NCI-H524 (cell line): ENCODE measurements around the gene CHST8.
A peak's percentile ranks its signal among the peaks of the same experiment; 100 is the strongest.
"Not testable (repeated sequence)": the region's sequence is repeated elsewhere in the genome, so short reads cannot be mapped to it uniquely, and the experiment has no call there.

Source experiments
- DNase-seq, 2 experiments: peaks; one replicate each; lab custom pipeline; 2025; lab: John Stamatoyannopoulos, UW

Gene CHST8

DNA sequence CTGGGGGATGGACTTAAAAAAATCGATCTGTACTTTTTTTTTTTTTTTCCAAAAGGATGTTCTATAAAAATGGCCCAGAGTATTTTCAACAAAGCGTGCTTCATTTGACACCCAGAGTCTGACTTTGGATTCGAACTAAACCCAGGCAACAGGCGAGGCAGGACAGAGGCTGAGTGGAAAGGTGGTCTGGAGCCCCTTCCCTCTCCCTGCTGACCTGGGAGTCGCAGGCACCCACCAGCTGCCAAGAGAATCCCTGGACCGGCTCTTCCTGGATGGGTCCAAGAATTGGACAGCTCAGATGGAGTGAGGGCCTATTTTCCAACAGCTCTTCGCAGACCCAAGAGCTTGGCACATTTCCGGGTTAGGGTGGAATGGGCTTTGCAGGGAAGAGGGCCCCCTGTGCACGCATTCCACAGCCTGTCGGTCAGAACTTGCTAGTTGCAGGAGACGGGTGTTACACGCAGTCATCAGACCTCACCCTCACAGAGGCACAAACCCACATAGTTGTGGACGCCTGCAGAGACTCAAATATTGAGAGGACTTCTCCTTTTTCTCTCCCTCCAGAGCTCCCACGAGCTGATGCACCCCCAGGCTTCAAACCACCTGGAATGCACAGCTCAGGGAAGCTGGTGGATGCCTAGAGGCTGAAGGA is 190.1 kb downstream of the CHST8 start:
- DNase-seq: no peak

DNA sequence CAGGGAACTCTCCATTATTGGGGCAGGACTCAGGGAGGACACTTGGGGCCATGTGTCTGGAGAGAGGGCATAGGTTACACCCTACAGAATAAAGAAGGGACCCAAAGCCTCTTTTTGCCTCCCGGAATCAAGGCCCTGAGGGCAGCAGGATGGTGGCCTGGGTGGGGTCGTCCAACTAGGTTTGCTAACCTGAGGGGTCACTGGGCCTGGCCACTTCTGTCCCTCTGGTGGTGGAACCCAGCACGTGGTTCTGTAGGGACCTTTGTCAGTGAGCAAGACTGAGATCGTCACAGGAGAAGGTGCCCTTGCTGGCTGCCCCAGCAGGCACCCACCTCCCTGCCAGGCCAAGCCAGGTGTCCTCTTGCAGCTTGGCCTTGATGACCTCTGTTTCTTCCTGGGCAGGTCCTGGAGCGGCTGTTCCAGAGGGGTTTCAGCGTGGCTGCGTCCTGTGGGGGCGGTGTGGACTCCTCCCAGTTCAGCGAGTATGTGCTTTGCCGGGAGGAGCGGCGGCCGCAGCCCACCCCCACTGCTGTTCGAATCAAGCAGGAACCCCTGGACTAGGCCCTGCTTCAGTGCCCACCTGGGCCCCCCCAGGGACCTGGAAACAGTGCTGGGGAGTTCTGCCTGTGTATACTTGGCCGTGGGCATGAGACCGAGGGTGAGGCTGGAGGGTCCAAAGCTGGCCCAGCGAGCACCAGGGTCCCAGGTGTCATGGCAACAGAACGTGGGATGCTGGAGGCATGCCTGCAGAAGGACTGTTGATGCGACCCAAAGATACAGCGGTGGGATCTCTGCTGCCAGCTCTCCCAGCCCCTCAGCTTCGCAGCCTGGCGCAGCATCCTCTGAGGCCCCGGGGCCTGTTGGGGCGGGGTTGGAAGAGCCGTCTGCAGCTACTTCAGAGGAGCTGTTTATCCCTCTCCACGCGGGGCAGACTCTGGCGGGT is 190.9 kb downstream of the CHST8 start:
- no peak for DNase-seq

GRCh38 chr19:33813391-33814101 is 191.8 kb downstream of the CHST8 start:
- no peak for DNase-seq

DNA sequence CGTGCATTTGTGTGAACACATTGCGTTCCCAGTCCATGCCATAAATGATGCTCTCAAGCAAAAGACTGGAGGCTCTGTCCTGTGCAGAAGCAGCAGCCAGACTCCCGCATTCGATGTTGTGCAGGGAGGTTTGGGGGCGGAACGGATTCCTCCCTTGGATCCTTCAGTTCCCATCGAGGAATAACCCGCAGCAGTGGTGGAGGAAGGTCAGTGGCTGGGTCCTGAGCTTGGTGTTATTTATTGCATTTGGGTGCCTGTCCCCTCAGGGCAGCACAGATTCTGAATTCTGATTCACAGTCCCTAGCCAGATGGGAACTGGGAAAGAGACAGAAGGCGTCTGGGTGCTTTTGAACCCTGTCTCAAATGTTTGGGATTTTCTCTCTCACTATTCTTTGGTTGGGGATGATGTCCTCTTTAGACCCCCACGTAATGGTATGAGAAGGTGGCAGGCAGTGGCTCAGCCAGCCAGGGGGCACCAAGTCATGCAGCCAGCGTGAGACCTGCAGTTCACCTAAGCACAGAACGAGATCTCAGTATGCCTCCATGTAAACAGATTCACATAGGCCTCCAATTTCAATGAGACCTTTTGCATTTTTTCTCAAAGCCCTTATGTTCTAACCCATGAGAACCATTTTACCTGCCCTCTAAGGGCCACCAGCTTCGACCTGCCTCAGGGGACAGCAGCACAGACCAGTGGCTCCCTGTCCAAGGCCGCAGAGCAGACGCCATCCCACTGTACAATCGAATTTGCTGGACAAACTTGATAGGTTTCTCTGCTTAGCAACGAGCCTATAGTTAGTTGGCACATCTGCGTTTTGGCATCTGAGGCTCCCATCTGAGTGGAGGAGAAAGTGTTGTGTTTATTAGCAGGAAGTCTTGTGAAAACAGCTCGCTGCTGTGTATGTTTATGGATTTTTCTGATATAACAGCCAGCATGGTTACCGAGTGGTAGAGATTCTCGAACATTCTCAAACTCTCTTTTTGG is 192.7 kb downstream of the CHST8 start:
- no peak for DNase-seq

DNA sequence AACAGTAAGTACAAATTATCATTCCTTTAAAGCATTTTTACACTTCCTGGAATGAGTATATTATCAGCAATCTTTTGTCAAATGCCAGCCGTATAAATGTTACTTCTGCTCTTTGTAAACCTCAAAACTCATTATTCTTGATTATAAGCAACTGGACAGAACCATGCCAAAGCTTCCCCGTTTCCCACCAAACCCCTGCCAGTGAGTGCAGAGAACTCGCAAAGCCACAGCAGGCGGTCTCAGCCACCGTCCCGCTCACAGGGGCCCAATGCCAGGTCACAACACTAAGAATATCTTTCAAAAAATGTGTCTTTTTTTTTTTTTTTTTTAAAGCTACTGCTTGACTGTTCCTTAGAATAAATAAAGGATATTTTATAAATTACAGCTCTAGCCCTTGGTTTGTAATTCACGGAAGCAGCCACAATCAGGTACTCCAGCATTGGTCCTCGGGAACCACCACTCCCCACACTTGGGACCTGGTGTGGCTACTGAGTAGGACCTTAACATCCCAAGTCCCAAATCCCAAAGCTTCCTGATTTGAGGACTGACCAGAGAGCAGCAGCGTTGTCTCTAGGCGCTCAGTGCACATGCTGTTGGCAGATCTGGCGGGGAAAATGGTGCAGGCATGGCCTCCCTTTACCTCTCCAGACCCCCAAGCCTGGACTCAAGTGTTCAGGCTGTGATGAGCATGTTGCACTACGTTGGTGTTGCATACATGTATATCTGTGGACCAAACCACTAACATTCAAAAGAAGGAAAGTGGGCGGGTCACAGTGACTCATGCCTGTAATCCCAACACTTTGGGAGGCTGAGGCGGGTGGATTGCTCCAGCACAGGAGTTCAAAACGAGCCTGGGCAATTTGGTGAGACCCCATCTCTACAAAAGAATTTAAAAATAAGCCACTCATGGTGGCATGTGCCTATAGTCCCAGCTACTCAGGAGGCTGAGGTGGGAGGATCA is 193.9 kb downstream of the CHST8 start:
- DNase-seq: no peak

- no peak for DNase-seq
Measured at GRCh38 chr19:33818411-33818810, 196.7 kb downstream of the CHST8 start.

DNA sequence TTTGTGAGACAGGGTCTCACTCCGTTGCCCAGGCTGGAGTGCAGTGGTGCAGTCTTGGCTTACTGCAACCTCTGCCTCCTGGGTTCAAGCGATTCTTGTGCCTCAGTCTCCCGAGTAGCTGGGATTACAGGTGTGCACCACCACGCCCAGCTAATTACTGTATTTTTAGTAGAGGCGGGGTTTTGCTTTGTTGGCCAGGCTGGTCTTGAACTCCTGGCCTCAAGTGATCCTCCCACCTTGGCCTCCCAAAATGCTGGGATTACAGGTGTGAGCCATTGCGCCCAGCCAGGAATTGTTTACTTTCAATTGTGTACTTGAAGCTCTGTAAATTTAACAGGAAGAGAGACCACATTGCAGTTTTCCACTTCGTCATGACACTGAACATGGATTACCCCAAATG is 197.3 kb downstream of the CHST8 start:
- DNase-seq: not testable (repeated sequence)

DNA sequence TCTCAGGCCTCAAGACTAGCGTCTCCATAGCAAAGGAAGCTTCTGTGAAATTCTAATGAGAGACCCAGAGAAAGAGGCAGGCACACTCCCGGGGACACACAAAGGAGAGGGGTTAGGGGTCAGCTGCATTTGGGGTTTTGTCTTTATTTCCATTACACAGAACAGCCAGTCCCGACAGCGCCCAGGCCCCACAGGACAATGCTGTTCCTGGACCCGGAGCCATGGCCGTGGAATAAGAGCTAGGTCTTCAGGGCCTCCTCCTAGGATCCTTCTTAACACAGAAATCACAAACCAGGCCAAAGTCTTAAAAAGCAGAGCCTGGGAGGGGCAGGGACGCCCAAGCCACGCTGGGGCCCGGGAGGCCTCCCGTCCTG is 197.7 kb downstream of the CHST8 start:
- no peak for DNase-seq

- peak in 1 of 2 experiments; percentile 45 for DNase-seq
Measured at GRCh38 chr19:33819880-33820781, 198.4 kb downstream of the CHST8 start.

GRCh38 chr19:33821871-33822270 is 200.1 kb downstream of the CHST8 start:
- no peak for DNase-seq
